Smooth muscle cell (in vitro differentiated cells): ENCODE measurements around the gene SAMD11. TPM values are rescaled to one million over a fixed set of nuclear protein-coding genes. Genes with fewer than 3 reads are reported as not detected.
A peak's percentile ranks its signal among the peaks of the same experiment; 100 is the strongest.

Source experiments
- DNase-seq: peaks from one replicate; lab custom pipeline; 2025; ENCODE audit not compliant: unreplicated experiment; lab: John Stamatoyannopoulos, UW
- H2AFZ ChIP-seq: fragments of 200-600 bp; sonication (generic); 2 replicates; pipeline ENCODE4 v1.6.0; 2016; ENCODE audit warnings: antibody characterized with exemption, low read depth, mild to moderate bottlenecking
- H3F3A ChIP-seq: fragments of 200-600 bp; sonication (generic); 2 replicates; pipeline ENCODE4 v1.6.0; 2017; ENCODE audit warnings: antibody characterized with exemption, low read depth
- H3K27ac ChIP-seq: fragments of 200-600 bp; sonication (generic); 2 replicates; pipeline ENCODE4 v1.5.1; 2016; ENCODE audit warnings: low read depth, mild to moderate bottlenecking
- H3K27me3 ChIP-seq: fragments of 200-600 bp; sonication (generic); 2 replicates; pipeline ENCODE4 v1.6.1; 2016; ENCODE audit warnings: low read depth, mild to moderate bottlenecking
- H3K36me3 ChIP-seq: fragments of 200-600 bp; sonication (generic); 2 replicates; pipeline ENCODE4 v1.5.1; 2016; ENCODE audit warnings: low read depth
- H3K4me1 ChIP-seq: fragments of 200-600 bp; sonication (generic); 2 replicates; pipeline ENCODE4 v1.5.1; 2016; ENCODE audit warnings: low read depth
- H3K4me2 ChIP-seq: fragments of 200-600 bp; sonication (generic); 2 replicates; pipeline ENCODE4 v1.6.0; 2016; ENCODE audit warnings: mild to moderate bottlenecking
- H3K4me3 ChIP-seq: fragments of 200-600 bp; sonication (generic); 2 replicates; pipeline ENCODE4 v1.5.1; 2016; ENCODE audit warnings: mild to moderate bottlenecking
- H3K79me2 ChIP-seq: fragments of 200-600 bp; sonication (generic); 2 replicates; pipeline ENCODE4 v1.6.0; 2016; ENCODE audit warnings: low read depth, mild to moderate bottlenecking
- H3K9ac ChIP-seq: fragments of 200-600 bp; sonication (generic); 2 replicates; pipeline ENCODE4 v1.6.0; 2016; ENCODE audit warnings: low read depth
- H3K9me3 ChIP-seq: fragments of 200-600 bp; sonication (generic); replicated peaks from 2 replicates; pipeline ENCODE4 v1.5.1; 2016; ENCODE audit warnings: low read depth
- H4K20me1 ChIP-seq: fragments of 200-600 bp; sonication (generic); 2 replicates; pipeline ENCODE4 v1.6.0; 2016; ENCODE audit warnings: low read depth
- CTCF ChIP-seq: fragments of 200-600 bp; sonication (generic); IDR thresholded peaks from 2 replicates; pipeline ENCODE4 v1.5.1; 2017; ENCODE audit warnings: borderline replicate concordance, mild to moderate bottlenecking, antibody characterized with exemption; ENCODE audit not compliant: insufficient read depth, poor library complexity, severe bottlenecking
- WGBS: methylation state at CpG from one replicate; pipeline ENCODE4 v1.1.7; 2016; ENCODE audit warnings: low lambda C conversion rate; 5-methylcytosine and 5-hydroxymethylcytosine counted together
- polyA plus RNA-seq: library from polyadenylated mRNA; unstranded; fragments of >200 nt; fragmentation: Nextera tagmentation; extraction: Ambion mirVana; gene quantifications from 2 replicates; pipeline ENCODE4 v1.2.1, GENCODE V29; 2016
- total RNA-seq: library from RNA; depleted of rRNA; stranded (reverse); fragments of >200 nt; gene quantifications from 2 replicates; pipeline ENCODE4 v1.2.3, GENCODE V29; 2014

SAMD11 gene
- total and polyA plus RNA-seq, 2 experiments from 2014 or later, result 18.0 to 21.1 TPM

- DNase-seq, result no peak
- peaks cover 21% of the 10 kb centered on the region for H3K79me2 ChIP-seq
- no peaks in the 10 kb centered on the region for H3K9me3 ChIP-seq
- H3K4me3 ChIP-seq, result no peak overlapping the region
- no peaks in the 10 kb centered on the region for H3K27me3 ChIP-seq
- no peaks in the 10 kb centered on the region for H3F3A ChIP-seq
- H3K4me2 ChIP-seq, result no peak overlapping the region
- H4K20me1 ChIP-seq, result peaks cover 16% of the 10 kb centered on the region
- H2AFZ ChIP-seq, result no peak overlapping the region
- 94% methylated on average over 11 of the region's 11 CpGs for WGBS
- no peak overlapping the region for H3K27ac ChIP-seq
- no peak overlapping the region for H3K9ac ChIP-seq
- H3K4me1 ChIP-seq, result peaks cover 6% of the 10 kb centered on the region
- TF ChIP-seq CTCF, result no peak
- no peaks in the 10 kb centered on the region for H3K36me3 ChIP-seq
Observed at GRCh38 chr1:956636-957035, 32.9 kb downstream of the SAMD11 start.

- peak within 1 kb of the TSS; percentile 89 for H3K9ac ChIP-seq
- H3K79me2 ChIP-seq, result peaks cover 21% of the 10 kb centered on the region
- H3K27ac ChIP-seq, result no peak within 1 kb of the TSS
- 7% methylated on average over 64 of the region's 101 CpGs for WGBS
- H2AFZ ChIP-seq, result peak within 1 kb of the TSS; percentile 93
- H3K4me2 ChIP-seq, result peak within 1 kb of the TSS; percentile 99
- no peak for TF ChIP-seq CTCF
- peak within 1 kb of the TSS; percentile 96 for H3K4me3 ChIP-seq
- H3K4me1 ChIP-seq, result peaks cover 6% of the 10 kb centered on the region
- no peaks in the 10 kb centered on the region for H3K9me3 ChIP-seq
- no peaks in the 10 kb centered on the region for H3K27me3 ChIP-seq
- no peaks in the 10 kb centered on the region for H3F3A ChIP-seq
- H4K20me1 ChIP-seq, result peaks cover 15% of the 10 kb centered on the region
- H3K36me3 ChIP-seq, result no peaks in the 10 kb centered on the region
- peak; percentile 90 for DNase-seq
Observed at GRCh38 chr1:958823-959730, 35.4 kb downstream of the SAMD11 start, which contains the start of gene NOC2L. Gene NOC2L (minus strand): TSS chr1:959256. CDS start chr1:959240, 16 bp downstream.

- no peak for TF ChIP-seq CTCF
- no peak overlapping the region for H2AFZ ChIP-seq
- peak overlapping the region; percentile 62 for H3K9ac ChIP-seq
- no peak overlapping the region for H3K27ac ChIP-seq
- H3K4me2 ChIP-seq, result peak overlapping the region; percentile 91
- H4K20me1 ChIP-seq, result peaks cover 15% of the 10 kb centered on the region
- peaks cover 6% of the 10 kb centered on the region for H3K4me1 ChIP-seq
- WGBS, result 28% methylated on average over 30 of the region's 57 CpGs
- H3K4me3 ChIP-seq, result peak overlapping the region; percentile 96
- H3K9me3 ChIP-seq, result no peaks in the 10 kb centered on the region
- no peaks in the 10 kb centered on the region for H3K36me3 ChIP-seq
- no peak for DNase-seq
- no peaks in the 10 kb centered on the region for H3K27me3 ChIP-seq
- H3K79me2 ChIP-seq, result peaks cover 21% of the 10 kb centered on the region
- no peaks in the 10 kb centered on the region for H3F3A ChIP-seq
Observed at GRCh38 chr1:959731-960362, 36.1 kb downstream of the SAMD11 start.
